Measurements from ENCODE around the gene POLD1. TPM values are rescaled to one million over a fixed set of nuclear protein-coding genes. Genes with fewer than 3 reads are reported as not detected.

Gene POLD1
- total and polyA plus RNA-seq, 2 of the 13 experiments (the other 11 are each of a cell fraction or from before 2014, with no cell fraction given): 17.4 to 54.0 TPM

DNA sequence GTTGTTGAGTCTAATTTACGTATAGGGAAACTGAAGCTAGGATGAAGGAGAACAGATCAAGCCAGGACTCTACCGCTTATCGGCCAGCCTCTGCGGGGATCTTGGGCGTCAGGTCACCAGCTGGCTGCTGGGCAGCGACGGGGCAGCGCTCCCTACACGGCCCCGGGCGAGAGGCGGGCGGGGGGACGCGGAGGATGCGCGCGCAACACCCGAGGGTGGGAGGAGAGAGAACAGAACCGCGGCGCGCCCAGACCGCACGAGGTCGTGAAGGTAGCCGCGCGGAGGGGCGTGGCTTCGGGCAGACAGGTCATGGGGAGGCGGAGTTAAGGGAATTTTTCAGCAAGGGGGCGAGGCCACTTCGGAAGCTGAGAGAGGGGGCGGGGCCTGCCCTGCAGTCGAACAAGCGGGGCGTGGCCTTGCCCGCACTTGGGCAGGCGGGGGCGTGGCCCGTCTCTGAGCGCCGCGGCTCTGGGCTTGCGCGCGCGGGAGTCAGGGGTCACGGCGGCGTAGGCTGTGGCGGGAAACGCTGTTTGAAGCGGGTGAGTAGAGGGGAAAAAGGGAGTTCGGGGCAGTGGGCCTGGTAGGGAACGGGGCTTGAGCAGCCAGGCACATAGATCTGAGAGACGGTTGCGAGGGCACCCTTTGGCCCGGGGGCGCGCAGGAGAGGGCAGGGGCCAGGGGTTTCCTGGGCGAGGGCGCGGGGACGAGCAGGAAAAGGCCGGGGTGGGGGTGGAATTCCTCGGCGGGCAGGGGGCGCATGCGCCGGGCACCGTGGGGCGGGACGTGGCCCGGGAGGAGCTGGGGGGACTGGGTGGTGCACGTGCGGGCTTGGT, at the start of gene POLD1 (continued):
- no peak for TF ChIP-seq ZNF713 (CRISPR knock-in tag; IDR thresholded peaks at IDR 0.05)
- no peak for TF ChIP-seq SATB2 (CRISPR knock-in tag; IDR thresholded peaks at IDR 0.05)
- TF ChIP-seq KLF15 (CRISPR knock-in tag; IDR thresholded peaks at IDR 0.05; ENCODE audit: borderline replicate concordance): 0 out of 2 replicates have a peak, but pooled peaks have one; percentile 34
- no peak for TF ChIP-seq SETDB1 (CRISPR knock-in tag; IDR thresholded peaks at IDR 0.05; ENCODE audit: borderline replicate concordance)
- 0 out of 2 replicates have a peak, but pooled peaks have one; percentile 36 for TF ChIP-seq ZNF503 (CRISPR knock-in tag; IDR thresholded peaks at IDR 0.05)
- TF ChIP-seq, protein P1, sequence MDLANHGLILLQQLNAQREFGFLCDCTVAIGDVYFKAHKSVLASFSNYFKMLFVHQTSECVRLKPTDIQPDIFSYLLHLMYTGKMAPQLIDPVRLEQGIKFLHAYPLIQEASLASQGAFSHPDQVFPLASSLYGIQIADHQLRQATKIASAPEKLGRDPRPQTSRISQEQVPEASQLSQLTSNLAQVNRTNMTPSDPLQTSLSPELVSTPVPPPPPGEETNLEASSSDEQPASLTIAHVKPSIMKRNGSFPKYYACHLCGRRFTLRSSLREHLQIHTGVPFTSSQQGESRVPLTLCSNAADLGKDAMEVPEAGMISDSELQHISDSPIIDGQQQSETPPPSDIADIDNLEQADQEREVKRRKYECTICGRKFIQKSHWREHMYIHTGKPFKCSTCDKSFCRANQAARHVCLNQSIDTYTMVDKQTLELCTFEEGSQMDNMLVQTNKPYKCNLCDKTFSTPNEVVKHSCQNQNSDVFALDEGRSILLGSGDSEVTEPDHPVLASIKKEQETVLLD (CRISPR knock-in tag; IDR thresholded peaks at IDR 0.05; ENCODE audit: low read depth): no peak
- TF ChIP-seq, protein P2, sequence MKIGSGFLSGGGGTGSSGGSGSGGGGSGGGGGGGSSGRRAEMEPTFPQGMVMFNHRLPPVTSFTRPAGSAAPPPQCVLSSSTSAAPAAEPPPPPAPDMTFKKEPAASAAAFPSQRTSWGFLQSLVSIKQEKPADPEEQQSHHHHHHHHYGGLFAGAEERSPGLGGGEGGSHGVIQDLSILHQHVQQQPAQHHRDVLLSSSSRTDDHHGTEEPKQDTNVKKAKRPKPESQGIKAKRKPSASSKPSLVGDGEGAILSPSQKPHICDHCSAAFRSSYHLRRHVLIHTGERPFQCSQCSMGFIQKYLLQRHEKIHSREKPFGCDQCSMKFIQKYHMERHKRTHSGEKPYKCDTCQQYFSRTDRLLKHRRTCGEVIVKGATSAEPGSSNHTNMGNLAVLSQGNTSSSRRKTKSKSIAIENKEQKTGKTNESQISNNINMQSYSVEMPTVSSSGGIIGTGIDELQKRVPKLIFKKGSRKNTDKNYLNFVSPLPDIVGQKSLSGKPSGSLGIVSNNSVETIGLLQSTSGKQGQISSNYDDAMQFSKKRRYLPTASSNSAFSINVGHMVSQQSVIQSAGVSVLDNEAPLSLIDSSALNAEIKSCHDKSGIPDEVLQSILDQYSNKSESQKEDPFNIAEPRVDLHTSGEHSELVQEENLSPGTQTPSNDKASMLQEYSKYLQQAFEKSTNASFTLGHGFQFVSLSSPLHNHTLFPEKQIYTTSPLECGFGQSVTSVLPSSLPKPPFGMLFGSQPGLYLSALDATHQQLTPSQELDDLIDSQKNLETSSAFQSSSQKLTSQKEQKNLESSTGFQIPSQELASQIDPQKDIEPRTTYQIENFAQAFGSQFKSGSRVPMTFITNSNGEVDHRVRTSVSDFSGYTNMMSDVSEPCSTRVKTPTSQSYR (CRISPR knock-in tag; IDR thresholded peaks at IDR 0.05; ENCODE audit: borderline replicate concordance): peak; percentile 17; the same call in 1 of the 2 replicates
- peak; percentile 14; the same call in 1 of the 2 replicates for TF ChIP-seq ZNF772 (CRISPR knock-in tag; IDR thresholded peaks at IDR 0.05)
- TF ChIP-seq, protein P3, sequence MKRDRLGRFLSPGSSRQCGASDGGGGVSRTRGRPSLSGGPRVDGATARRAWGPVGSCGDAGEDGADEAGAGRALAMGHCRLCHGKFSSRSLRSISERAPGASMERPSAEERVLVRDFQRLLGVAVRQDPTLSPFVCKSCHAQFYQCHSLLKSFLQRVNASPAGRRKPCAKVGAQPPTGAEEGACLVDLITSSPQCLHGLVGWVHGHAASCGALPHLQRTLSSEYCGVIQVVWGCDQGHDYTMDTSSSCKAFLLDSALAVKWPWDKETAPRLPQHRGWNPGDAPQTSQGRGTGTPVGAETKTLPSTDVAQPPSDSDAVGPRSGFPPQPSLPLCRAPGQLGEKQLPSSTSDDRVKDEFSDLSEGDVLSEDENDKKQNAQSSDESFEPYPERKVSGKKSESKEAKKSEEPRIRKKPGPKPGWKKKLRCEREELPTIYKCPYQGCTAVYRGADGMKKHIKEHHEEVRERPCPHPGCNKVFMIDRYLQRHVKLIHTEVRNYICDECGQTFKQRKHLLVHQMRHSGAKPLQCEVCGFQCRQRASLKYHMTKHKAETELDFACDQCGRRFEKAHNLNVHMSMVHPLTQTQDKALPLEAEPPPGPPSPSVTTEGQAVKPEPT (CRISPR knock-in tag; IDR thresholded peaks at IDR 0.05; ENCODE audit: low read depth): no peak
- no peak for TF ChIP-seq HIC2 (CRISPR knock-in tag; IDR thresholded peaks at IDR 0.05; ENCODE audit: low read depth)
- 0 out of 4 replicates have a peak, but pooled peaks of 1 of the 2 experiments have one; percentile 10 for TF ChIP-seq ATF4 (CRISPR knock-in tag; IDR thresholded peaks at IDR 0.05)
- TF ChIP-seq MYC (CRISPR knock-in tag; IDR thresholded peaks at IDR 0.05; ENCODE audit: borderline replicate concordance): peak; percentile 84

All from HepG2 (cell line).